HEK293 (cell line): ENCODE data around the gene KLHL21.

Source experiments
- KLF8 ChIP-seq: fragments of 450-650 bp; formaldehyde crosslinking; IDR thresholded peaks from 2 replicates; pipeline ENCODE4 v1.5.1; 2016; ENCODE audit warnings: missing biosample characterization, missing genetic modification characterization
- SP2 ChIP-seq: fragments of 450-650 bp; formaldehyde crosslinking; IDR thresholded peaks from 2 replicates; pipeline ENCODE4 v1.5.1; 2016; ENCODE audit warnings: missing biosample characterization, missing genetic modification characterization
- TCF7L2 ChIP-seq: IDR thresholded peaks from 2 replicates; pipeline ENCODE4 v1.6.1; 2011; ENCODE audit warnings: low read depth, mild to moderate bottlenecking, inconsistent platforms, low read length, moderate library complexity, borderline replicate concordance
- YY1 ChIP-seq: fragments of 450-650 bp; formaldehyde crosslinking; IDR thresholded peaks from 2 replicates; pipeline ENCODE4 v1.5.1; 2018; ENCODE audit warnings: missing biosample characterization, missing genetic modification characterization
- ZBTB7A ChIP-seq: fragments of 450-650 bp; formaldehyde crosslinking; IDR thresholded peaks from 2 replicates; pipeline ENCODE4 v1.5.1; 2016; ENCODE audit warnings: low read depth, missing biosample characterization, missing genetic modification characterization
- ZNF473 ChIP-seq: fragments of 450-650 bp; formaldehyde crosslinking; IDR thresholded peaks from 2 replicates; pipeline ENCODE4 v1.5.1; 2017; ENCODE audit warnings: missing biosample characterization, missing genetic modification characterization
- TF ChIP-seq, protein P1 (sequence below): fragments of 450-650 bp; formaldehyde crosslinking; IDR thresholded peaks from 2 replicates; pipeline ENCODE4 v1.5.1; 2016; ENCODE audit warnings: missing biosample characterization, missing genetic modification characterization
- TF ChIP-seq, protein P2 (sequence below): fragments of 450-650 bp; formaldehyde crosslinking; IDR thresholded peaks from 2 replicates; pipeline ENCODE4 v1.5.1; 2016; ENCODE audit warnings: missing biosample characterization, missing genetic modification characterization, low read depth
- TF ChIP-seq, protein P3 (sequence below): fragments of 450-650 bp; formaldehyde crosslinking; IDR thresholded peaks from 2 replicates; pipeline ENCODE4 v1.5.0; 2017; ENCODE audit warnings: missing biosample characterization, missing genetic modification characterization, borderline replicate concordance

DNA sequence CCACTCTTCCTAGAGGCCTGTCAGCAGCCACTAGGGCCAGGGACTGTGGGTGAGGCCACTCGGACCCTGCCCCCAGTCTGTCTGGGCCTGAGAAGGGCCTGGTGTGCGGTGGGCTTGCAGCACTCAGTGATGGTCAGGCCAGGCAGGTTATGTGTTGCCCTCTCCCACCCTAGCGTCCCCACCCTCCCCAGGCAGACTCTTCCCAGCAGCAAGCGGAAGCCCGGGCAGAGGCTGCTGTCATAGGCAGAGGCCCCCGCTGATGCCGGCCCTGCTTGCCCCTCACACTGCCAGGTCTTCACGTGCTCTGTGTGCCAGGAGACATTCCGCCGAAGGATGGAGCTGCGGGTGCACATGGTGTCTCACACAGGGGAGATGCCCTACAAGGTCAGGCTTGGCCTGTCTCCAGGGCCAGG is 16.3 kb downstream of the KLHL21 start:
- TF ChIP-seq, protein P1, sequence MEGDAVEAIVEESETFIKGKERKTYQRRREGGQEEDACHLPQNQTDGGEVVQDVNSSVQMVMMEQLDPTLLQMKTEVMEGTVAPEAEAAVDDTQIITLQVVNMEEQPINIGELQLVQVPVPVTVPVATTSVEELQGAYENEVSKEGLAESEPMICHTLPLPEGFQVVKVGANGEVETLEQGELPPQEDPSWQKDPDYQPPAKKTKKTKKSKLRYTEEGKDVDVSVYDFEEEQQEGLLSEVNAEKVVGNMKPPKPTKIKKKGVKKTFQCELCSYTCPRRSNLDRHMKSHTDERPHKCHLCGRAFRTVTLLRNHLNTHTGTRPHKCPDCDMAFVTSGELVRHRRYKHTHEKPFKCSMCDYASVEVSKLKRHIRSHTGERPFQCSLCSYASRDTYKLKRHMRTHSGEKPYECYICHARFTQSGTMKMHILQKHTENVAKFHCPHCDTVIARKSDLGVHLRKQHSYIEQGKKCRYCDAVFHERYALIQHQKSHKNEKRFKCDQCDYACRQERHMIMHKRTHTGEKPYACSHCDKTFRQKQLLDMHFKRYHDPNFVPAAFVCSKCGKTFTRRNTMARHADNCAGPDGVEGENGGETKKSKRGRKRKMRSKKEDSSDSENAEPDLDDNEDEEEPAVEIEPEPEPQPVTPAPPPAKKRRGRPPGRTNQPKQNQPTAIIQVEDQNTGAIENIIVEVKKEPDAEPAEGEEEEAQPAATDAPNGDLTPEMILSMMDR (tag by site-specific recombination) = no peak
- TF ChIP-seq, protein P2, sequence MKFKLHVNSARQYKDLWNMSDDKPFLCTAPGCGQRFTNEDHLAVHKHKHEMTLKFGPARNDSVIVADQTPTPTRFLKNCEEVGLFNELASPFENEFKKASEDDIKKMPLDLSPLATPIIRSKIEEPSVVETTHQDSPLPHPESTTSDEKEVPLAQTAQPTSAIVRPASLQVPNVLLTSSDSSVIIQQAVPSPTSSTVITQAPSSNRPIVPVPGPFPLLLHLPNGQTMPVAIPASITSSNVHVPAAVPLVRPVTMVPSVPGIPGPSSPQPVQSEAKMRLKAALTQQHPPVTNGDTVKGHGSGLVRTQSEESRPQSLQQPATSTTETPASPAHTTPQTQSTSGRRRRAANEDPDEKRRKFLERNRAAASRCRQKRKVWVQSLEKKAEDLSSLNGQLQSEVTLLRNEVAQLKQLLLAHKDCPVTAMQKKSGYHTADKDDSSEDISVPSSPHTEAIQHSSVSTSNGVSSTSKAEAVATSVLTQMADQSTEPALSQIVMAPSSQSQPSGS = no peak
- no peak for TF ChIP-seq TCF7L2
- TF ChIP-seq ZNF473 (tag by site-specific recombination) = no peak
- TF ChIP-seq, protein P3, sequence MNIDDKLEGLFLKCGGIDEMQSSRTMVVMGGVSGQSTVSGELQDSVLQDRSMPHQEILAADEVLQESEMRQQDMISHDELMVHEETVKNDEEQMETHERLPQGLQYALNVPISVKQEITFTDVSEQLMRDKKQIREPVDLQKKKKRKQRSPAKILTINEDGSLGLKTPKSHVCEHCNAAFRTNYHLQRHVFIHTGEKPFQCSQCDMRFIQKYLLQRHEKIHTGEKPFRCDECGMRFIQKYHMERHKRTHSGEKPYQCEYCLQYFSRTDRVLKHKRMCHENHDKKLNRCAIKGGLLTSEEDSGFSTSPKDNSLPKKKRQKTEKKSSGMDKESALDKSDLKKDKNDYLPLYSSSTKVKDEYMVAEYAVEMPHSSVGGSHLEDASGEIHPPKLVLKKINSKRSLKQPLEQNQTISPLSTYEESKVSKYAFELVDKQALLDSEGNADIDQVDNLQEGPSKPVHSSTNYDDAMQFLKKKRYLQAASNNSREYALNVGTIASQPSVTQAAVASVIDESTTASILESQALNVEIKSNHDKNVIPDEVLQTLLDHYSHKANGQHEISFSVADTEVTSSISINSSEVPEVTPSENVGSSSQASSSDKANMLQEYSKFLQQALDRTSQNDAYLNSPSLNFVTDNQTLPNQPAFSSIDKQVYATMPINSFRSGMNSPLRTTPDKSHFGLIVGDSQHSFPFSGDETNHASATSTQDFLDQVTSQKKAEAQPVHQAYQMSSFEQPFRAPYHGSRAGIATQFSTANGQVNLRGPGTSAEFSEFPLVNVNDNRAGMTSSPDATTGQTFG (tag by site-specific recombination) = no peak
- no peak for TF ChIP-seq ZBTB7A (tag by site-specific recombination)
- TF ChIP-seq YY1 = no peak
- TF ChIP-seq KLF8 (tag by site-specific recombination) = no peak
- no peak for TF ChIP-seq SP2
